HepG2 (cell line): Measurements from ENCODE around the gene EPN3. TPM values are rescaled to one million over a fixed set of nuclear protein-coding genes. Genes with fewer than 3 reads are reported as not detected.

ENCODE experiments used
- ATAC-seq: fragments of 200-7000 bp; cut with Tn5 transposase; 3 replicates; pipeline ENCODE4 v1.9.1; 2020; ENCODE audit warnings: mild to moderate bottlenecking, moderate library complexity
- BruUV-seq: library from RNA; stranded (reverse); fragments of 400-500 nt; replicated peaks from 2 replicates; lab custom pipeline; 2021; lab: Mats Ljungman, UMichigan
- CTCF ChIA-PET: fragments of 300-600 bp; formaldehyde crosslinking; extraction: SDS; loops from one replicate; lab custom pipeline; 2021; ENCODE audit warnings: low total read pairs, inconsistent platforms, low intra/inter-chr PET ratio; lab: Yijun Ruan, JAX
- POLR2A ChIA-PET: fragments of 350-600 bp; sonication (Branson Sonifier 250); formaldehyde crosslinking; loops from one replicate; lab custom pipeline; 2020; ENCODE audit warnings: antibody characterized with exemption, inconsistent platforms; lab: Yijun Ruan, JAX
- DNase-seq: peaks from one replicate; pipeline ENCODE4 v3.0.0-alpha.2; 2015; ENCODE audit warnings: low spot score
- FAIRE-seq: peaks from 3 replicates; lab custom pipeline; 2011; peaks lifted over from hg19 to GRCh38; lab: Jason Lieb, UNC
- H2AFZ ChIP-seq: one replicate; pipeline ENCODE4 v1.6.1; 2011; ENCODE audit warnings: low read length, inconsistent platforms
- H3K27ac ChIP-seq: fragments of 300-600 bp; 3 replicates; pipeline ENCODE4 v1.8.0; 2011; ENCODE audit warnings: mixed run types, mild to moderate bottlenecking, mixed read lengths, low read length, inconsistent platforms; ENCODE audit not compliant: insufficient read depth; ENCODE audit errors: extremely low read length
- H3K27me3 ChIP-seq, 2 experiments: fragments of 200-600 bp in 1 of 2; 2 replicates in 1 of 2; 3 replicates in 1 of 2; pipeline versions ENCODE4 v1.6.0 to v1.8.0; 2011; ENCODE audit warnings: low read length in 2 of 2, mild to moderate bottlenecking in 2 of 2, moderate library complexity in 2 of 2, inconsistent platforms in 1 of 2; ENCODE audit not compliant: insufficient read depth in 2 of 2, control insufficient read depth in 1 of 2
- H3K36me3 ChIP-seq, 2 experiments: fragments of 200-600 bp in 1 of 2; replicated peaks in 1 of 2; 2 replicates in 1 of 2; 3 replicates in 1 of 2; pipeline versions ENCODE4 v1.5.1 to v1.8.0; 2011; ENCODE audit warnings: low read length in 2 of 2, inconsistent platforms in 1 of 2; ENCODE audit not compliant: insufficient read depth in 2 of 2, control insufficient read depth in 1 of 2
- H3K4me1 ChIP-seq: 2 replicates; pipeline ENCODE4 v1.5.1; 2012; ENCODE audit warnings: low read length, inconsistent platforms; ENCODE audit not compliant: insufficient read depth
- H3K4me2 ChIP-seq: 2 replicates; pipeline ENCODE4 v1.6.0; 2011; ENCODE audit warnings: low read depth, low read length, inconsistent platforms
- H3K4me3 ChIP-seq, 3 experiments: fragments of 200-600 bp in 1 of 3; sonication (generic), shearing (Covaris generic) in 1 of 3; replicated peaks in 1 of 3; 2 replicates each; pipeline ENCODE4 v1.5.1; 2011 to 2016; ENCODE audit warnings: low read length in 3 of 3, inconsistent platforms in 2 of 3, low read depth in 2 of 3, mild to moderate bottlenecking in 2 of 3, control low read depth in 1 of 3, mixed read lengths in 1 of 3; ENCODE audit not compliant: insufficient read depth in 1 of 3
- H3K79me2 ChIP-seq: one replicate; pipeline ENCODE4 v1.6.1; 2011; ENCODE audit warnings: low read length, inconsistent platforms; ENCODE audit not compliant: insufficient read depth
- H3K9ac ChIP-seq: 2 replicates; pipeline ENCODE4 v1.6.0; 2011; ENCODE audit warnings: mild to moderate bottlenecking, low read depth, low read length, inconsistent platforms; ENCODE audit not compliant: insufficient read depth
- H3K9me3 ChIP-seq: 2 replicates; pipeline ENCODE4 v1.5.1; 2012; ENCODE audit warnings: mild to moderate bottlenecking, low read length
- H4K20me1 ChIP-seq: 2 replicates; pipeline ENCODE4 v1.6.0; 2011; ENCODE audit warnings: inconsistent platforms, mild to moderate bottlenecking, low read length, moderate library complexity; ENCODE audit not compliant: insufficient read depth
- CEBPZ ChIP-seq: IDR thresholded peaks from 2 replicates; pipeline ENCODE4 v1.6.1; 2012; ENCODE audit warnings: low read length, improper control_type of control experiment
- EZH2 ChIP-seq: conservative IDR thresholded peaks from 2 replicates; pipeline ENCODE4 v1.6.1; 2012; ENCODE audit warnings: mild to moderate bottlenecking, low read depth, low read length, moderate library complexity
- MTF2 ChIP-seq: sonication (generic); formaldehyde crosslinking; IDR thresholded peaks from 2 replicates; pipeline ENCODE4 v1.5.0; 2020; ENCODE audit warnings: missing genetic modification reagents, borderline replicate concordance
- WGBS: methylation state at CpG from one replicate; pipeline ENCODE4 v1.1.6; 2017; ENCODE audit warnings: low lambda C conversion rate; 5-methylcytosine and 5-hydroxymethylcytosine counted together
- in situ Hi-C: cut with HindIII; loops from 2 replicates; pipeline ENCODE4 v1.10.0; 2017; ENCODE audit warnings: low pct_unique_long_range_greater_than_20kb; ENCODE audit not compliant: extremely low pct_ligation_motif_present
- intact Hi-C: fragments of 100-400 bp; cut with micrococcal nuclease; formaldehyde crosslinking; loops from one replicate; pipeline ENCODE4 v1.10.0; 2022; ENCODE audit not compliant: unreplicated experiment
- polyA plus RNA-seq, 8 experiments: library from polyadenylated mRNA; depleted of rRNA in 3 of 8; stranded (reverse) in 7 of 8; unstranded in 1 of 8; fragments of >200 nt; fragmentation: Illumina TruSeq in 4 of 8; extraction: Trizol in 4 of 8; gene quantifications; 2 replicates each; pipeline versions ENCODE4 v1.2.1 to v1.2.3, GENCODE V29; 2011 to 2016; ENCODE audit warnings: low read depth in 4 of 8, missing spikeins in 1 of 8, mixed read lengths in 1 of 8; ENCODE audit not compliant: insufficient read depth in 1 of 8
- total RNA-seq, 5 experiments: library from RNA; depleted of rRNA; stranded (reverse); fragments of >200 nt; fragmentation: Illumina TruSeq; extraction: Trizol; gene quantifications; 2 replicates each; pipeline ENCODE4 v1.2.3, GENCODE V29; 2016; ENCODE audit warnings: low read depth in 1 of 5

Gene EPN3
- total and polyA plus RNA-seq, 2 of the 13 experiments (the other 11 are each of a cell fraction or from before 2014, with no cell fraction given): 0.11 to 0.95 TPM

GRCh38 chr17:50562242-50563091, 29.9 kb downstream of the EPN3 start:
- H3K27ac ChIP-seq: no peak overlapping the region
- 7% methylated on average over 15 of the region's 22 CpGs for WGBS
- no peaks in the 10 kb centered on the region for H3K79me2 ChIP-seq
- no peak overlapping the region for H3K9ac ChIP-seq
- TF ChIP-seq CEBPZ: no peak
- peak; percentile 99 for TF ChIP-seq EZH2
- 0 out of 2 replicates have a peak, but pooled peaks have one; percentile 52 for TF ChIP-seq MTF2 (CRISPR knock-in tag)
- TF ChIP-seq, all 625 proteins: peak for 2
- Histone ChIP-seq H3K9me3 (no peaks in the 10 kb centered on the region), H3K27me3 (peaks cover 32 to 61% of the 10 kb centered on the region in 2 experiments), H3K4me1 (peaks cover 9% of the 10 kb centered on the region), H2AFZ (no peak overlapping the region), H3K36me3 (no peaks in the 10 kb centered on the region), H3K4me3 (no peak overlapping the region), H4K20me1 (peaks cover 5% of the 10 kb centered on the region; the same call in 1 of the 2 replicates), H3K4me2 (no peak overlapping the region)
- in situ Hi-C loops (no loop called here), intact Hi-C loops (no loop called here)
- no peak for FAIRE-seq
- no peak for ATAC-seq
- no TSS peak for BruUV-seq
- CTCF ChIA-PET: no interaction called here
- POLR2A ChIA-PET: interaction anchor here (0.9 to 1.7 kb wide), 7 partner anchors 12 to 157 kb away, joined by 3 to 5 read pairs (median 4); partner anchors contain the start of genes LUC7L3 and SPATA20
- DNase-seq: no peak
